ENCODE data around the gene CNTNAP2.

Gene CNTNAP2

GRCh38 chr7:146606628-146607027 is 490.0 kb downstream of the CNTNAP2 start:
- DNase-seq (ENCODE audit: low read depth), result no peak

GRCh38 chr7:146619641-146620040 is 503.0 kb downstream of the CNTNAP2 start:
- DNase-seq (ENCODE audit: low read depth), result no peak

DNA sequence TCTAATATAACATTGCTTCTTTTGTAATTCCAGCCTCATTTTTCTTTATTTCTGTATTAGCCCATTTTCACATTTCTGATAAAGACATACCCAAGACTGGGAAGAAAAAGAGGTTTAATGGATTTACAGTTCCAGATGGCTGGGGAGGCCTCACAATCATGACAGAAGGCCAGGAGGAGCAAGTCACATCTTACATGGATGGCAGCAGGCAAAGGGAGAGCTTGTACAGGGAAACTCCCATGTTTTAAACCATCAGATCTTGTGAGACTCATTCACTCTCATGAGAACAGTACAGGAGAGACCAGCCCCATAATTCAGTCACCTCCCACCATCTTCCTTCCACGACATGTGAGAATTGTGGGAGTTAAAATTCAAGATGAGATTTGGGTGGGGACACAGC is 510.3 kb downstream of the CNTNAP2 start:
- DNase-seq (ENCODE audit: low read depth), result no peak

- no peak for DNase-seq (ENCODE audit: low read depth)
Observed at GRCh38 chr7:146635205-146636032, 518.8 kb downstream of the CNTNAP2 start.

GRCh38 chr7:146636033-146636356 is 519.4 kb downstream of the CNTNAP2 start:
- DNase-seq (ENCODE audit: low read depth), result no peak

DNA sequence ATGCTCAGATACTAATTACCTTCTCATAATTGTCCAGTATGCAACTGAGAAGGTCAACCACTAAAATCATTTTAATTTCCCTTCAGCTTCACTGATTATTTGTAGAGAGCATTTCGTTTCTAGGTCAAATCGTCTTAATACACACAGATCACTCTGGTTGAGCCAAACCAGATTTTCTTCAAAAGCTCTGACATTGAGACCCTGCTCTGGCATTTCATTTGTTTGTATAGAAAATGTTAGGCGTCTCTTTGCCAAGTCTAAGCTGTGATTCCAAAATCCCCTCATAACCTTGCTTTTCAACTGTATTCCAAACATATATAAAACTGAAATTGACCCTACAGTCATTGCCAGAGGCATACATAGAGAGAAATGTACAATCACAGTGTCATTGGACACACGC is 520.0 kb downstream of the CNTNAP2 start:
- DNase-seq (ENCODE audit: low read depth), result no peak

DNA sequence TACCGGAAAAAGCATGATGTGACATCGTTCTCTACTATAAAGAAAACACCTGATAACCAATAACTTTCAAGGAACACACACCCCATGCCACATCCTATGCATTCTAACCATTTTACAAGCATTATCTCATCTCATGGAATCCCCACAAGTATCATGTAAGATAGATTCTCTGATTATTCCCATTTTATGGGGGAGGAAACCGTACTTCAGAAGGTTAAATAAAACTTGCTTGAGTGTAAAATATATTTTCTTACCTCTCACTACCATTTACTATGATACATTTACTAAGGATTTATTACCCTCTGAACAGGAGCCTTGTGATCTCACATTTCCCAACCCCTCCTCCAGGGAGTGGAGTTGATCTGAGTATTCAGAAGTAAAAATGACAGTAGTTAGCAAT is 522.7 kb downstream of the CNTNAP2 start:
- DNase-seq (ENCODE audit: low read depth), result no peak

DNA sequence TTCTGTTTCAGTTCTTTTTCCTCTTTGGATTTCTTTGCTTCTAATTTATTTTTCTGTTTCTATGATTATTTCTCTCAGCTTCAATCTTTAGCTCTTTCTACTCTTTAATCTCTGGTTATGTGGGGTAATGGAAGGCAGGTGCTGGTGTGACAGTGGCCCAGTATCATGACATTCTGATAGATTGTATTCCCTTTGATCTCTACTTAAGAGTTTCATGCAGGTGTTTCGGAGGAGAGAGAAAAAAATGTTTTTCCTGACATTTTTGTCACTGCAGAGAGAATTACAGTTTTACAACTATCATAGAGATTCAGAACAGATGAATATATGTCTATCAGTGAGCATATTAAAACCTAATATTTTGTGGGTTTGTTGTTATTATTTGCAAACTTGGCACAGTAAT is 524.9 kb downstream of the CNTNAP2 start:
- DNase-seq (ENCODE audit: low read depth), result no peak

- DNase-seq (ENCODE audit: low read depth), result no peak
Observed at GRCh38 chr7:146645383-146645976, 528.9 kb downstream of the CNTNAP2 start.

- no peak for DNase-seq (ENCODE audit: low read depth)
Observed at GRCh38 chr7:146647445-146647844, 530.8 kb downstream of the CNTNAP2 start.

DNA sequence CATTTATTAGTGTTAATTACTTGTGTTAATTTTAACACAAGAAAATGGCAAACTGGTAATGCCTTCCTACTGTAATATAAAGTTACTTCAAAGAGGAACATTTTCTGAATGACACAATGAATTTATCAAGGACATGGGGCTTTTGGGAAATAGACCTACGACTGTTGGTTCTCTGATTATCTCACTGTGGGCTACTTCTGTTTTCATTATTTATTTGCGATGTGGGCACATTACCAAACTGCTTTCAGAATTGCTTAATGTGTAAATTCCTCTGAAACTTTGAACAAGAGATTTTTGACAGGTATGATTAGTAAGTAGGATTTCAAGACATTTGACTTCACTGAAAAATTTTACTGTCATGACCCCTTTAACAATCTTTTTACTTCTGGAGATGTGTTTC is 535.6 kb downstream of the CNTNAP2 start:
- DNase-seq (ENCODE audit: low read depth), result no peak

GRCh38 chr7:146654048-146654447 is 537.4 kb downstream of the CNTNAP2 start:
- DNase-seq (ENCODE audit: low read depth), result no peak

- DNase-seq (ENCODE audit: low read depth), result no peak
Observed at GRCh38 chr7:146655928-146656797, 539.6 kb downstream of the CNTNAP2 start.

- no peak for DNase-seq (ENCODE audit: low read depth)
Observed at GRCh38 chr7:146656988-146657387, 540.4 kb downstream of the CNTNAP2 start.

DNA sequence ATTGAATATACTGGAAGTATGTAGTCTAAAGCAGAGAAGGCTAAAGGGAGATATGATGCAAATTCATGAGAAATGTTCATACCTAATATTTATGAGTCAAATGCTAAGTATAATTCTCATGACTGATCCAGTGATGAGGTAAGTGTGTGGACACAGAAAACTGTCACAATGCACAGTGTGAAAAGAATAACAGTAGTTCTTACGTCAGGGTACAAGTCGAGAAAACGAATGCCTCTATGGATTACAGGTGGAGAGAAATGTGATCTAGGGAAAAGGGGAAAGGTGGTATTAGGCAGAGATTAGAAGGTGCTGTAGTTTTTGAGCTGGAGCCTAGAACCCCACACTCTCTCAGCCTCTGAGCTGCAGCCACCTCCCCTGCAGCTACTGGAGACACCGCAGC is 542.0 kb downstream of the CNTNAP2 start:
- DNase-seq (ENCODE audit: low read depth), result no peak

- no peak for DNase-seq (ENCODE audit: low read depth)
Observed at GRCh38 chr7:146659732-146660131, 543.1 kb downstream of the CNTNAP2 start.

- DNase-seq (ENCODE audit: low read depth), result no peak
Observed at GRCh38 chr7:146660839-146661238, 544.2 kb downstream of the CNTNAP2 start.

DNA sequence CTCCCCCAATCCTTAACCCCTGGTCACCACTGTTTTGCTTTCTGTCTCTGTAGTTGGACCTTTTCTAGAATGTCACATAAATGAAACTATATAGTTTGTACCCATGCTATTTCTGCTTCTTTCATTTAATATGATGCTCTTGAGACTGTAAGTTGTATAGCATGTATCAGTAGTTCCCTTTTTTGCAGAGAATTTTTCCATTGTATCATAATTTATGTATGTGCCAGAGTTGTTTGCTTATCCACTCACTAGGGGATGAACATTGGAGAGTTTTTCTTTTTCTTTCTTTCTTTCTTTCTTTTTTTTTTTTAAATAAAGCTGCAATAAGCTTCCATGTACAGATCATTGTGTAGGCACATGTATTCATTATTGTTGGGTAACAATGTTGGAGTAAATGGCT is 544.8 kb downstream of the CNTNAP2 start:
- DNase-seq (ENCODE audit: low read depth), result no peak

GRCh38 chr7:146661929-146662328 is 545.3 kb downstream of the CNTNAP2 start:
- no peak for DNase-seq (ENCODE audit: low read depth)

- DNase-seq (ENCODE audit: low read depth), result no peak
Observed at GRCh38 chr7:146665023-146665422, 548.4 kb downstream of the CNTNAP2 start.

DNA sequence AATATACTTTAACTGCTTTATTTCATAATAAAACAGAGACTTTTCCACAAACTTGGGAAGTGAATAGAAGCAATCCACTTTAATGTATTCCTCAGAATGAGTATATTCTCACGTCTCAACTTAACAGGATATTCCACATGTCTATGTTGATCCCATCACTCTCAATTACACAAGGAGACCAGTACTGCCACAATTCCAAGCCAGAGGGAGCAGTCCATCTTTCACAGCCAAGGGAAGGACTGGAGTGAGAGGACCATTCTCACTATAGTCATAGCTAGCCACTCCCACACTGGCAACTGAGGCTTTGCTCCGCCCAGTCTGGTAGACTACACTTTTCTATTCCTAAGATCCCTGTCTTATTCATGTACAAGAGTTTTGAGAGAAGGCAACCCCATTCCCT is 553.9 kb downstream of the CNTNAP2 start:
- no peak for DNase-seq (ENCODE audit: low read depth)

GRCh38 chr7:146681487-146681886 is 564.9 kb downstream of the CNTNAP2 start:
- no peak for DNase-seq (ENCODE audit: low read depth)

GRCh38 chr7:146683439-146683838 is 566.8 kb downstream of the CNTNAP2 start:
- DNase-seq (ENCODE audit: low read depth), result no peak

All from activated T-helper 9 cell treated with anti-CD3 and anti-CD28 coated beads, Interleukin-2, amount 50 U/mL, for 16 hours (primary cell).